ENCODE results near the gene TNS3. TPM values are rescaled to one million over a fixed set of nuclear protein-coding genes. Genes with fewer than 3 reads are reported as not detected.

Gene TNS3
- total RNA-seq, 1 donor from 2014 or later, result 30.3 TPM

DNA sequence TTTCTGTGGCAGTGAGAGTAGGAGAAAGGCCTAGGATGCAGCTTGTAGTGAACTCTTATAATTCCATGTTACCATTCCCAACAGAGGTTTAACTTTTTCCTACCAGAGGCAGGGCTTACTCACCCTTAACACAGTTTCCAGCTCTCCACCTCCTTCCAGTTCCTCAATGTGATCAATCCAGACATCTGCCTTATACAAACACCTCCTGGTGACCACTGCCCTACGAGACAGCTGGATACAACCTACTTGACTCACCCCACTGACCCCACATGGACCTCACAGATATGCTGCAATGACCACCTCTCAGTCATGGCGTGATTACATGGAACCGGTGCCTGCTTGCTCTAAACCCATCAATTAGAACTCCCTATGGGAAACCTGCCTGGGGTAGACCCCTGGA, 326.5 kb downstream of the TNS3 start:
- Mint-ChIP-seq H3K36me3 (ENCODE audit: low read depth) (no peaks in the 10 kb centered on the region), H3K9me3 (peaks cover 6% of the 10 kb centered on the region), H3K27ac (no peak overlapping the region), H3K4me3 (no peak overlapping the region), H3K27me3 (no peaks in the 10 kb centered on the region), H3K4me1 (peaks cover 23% of the 10 kb centered on the region)
- POLR2A ChIA-PET, result no interaction called here
- TF ChIP-seq, protein P1, sequence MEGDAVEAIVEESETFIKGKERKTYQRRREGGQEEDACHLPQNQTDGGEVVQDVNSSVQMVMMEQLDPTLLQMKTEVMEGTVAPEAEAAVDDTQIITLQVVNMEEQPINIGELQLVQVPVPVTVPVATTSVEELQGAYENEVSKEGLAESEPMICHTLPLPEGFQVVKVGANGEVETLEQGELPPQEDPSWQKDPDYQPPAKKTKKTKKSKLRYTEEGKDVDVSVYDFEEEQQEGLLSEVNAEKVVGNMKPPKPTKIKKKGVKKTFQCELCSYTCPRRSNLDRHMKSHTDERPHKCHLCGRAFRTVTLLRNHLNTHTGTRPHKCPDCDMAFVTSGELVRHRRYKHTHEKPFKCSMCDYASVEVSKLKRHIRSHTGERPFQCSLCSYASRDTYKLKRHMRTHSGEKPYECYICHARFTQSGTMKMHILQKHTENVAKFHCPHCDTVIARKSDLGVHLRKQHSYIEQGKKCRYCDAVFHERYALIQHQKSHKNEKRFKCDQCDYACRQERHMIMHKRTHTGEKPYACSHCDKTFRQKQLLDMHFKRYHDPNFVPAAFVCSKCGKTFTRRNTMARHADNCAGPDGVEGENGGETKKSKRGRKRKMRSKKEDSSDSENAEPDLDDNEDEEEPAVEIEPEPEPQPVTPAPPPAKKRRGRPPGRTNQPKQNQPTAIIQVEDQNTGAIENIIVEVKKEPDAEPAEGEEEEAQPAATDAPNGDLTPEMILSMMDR (IDR thresholded peaks at IDR 0.05), result no peak
- ATAC-seq (ENCODE audit: low read depth) (no peak), DNase-seq (no peak)
- intact Hi-C loops (cut with micrococcal nuclease), result loop anchor here (2.0 to 10.0 kb wide), 2 partner anchors 171 to 479 kb away; no protein-coding TSS in a partner anchor
- CTCF ChIA-PET, result interaction anchor here (1.6 to 1.9 kb wide), 2 partner anchors 11 to 1332 kb away, joined by 5 to 8 read pairs; no protein-coding TSS in a partner anchor

DNA sequence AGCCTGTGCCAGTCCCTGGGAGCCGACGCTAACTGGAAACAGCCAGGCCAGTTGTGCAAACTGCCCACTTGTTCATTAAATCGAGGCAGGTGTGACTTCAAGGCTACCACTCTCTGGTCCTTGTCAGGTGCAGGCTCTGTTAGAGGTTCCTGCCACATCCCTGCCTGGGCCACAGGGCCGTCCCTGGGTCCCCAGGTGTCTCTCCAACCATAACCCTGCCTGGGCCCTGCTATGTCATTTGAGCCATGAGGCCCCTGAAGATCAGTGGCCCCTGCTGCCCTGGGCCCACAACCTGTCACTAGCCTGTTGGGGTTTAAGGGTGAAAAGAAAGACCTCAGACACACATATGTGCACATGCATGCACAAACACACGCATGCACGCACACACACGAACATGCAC, 326.9 kb downstream of the TNS3 start:
- CTCF ChIA-PET, result interaction anchor here (1.5 to 2.1 kb wide), 4 partner anchors 10 to 1337 kb away, joined by 5 to 12 read pairs (median 8); no protein-coding TSS in a partner anchor
- DNase-seq (no peak), ATAC-seq (ENCODE audit: low read depth) (no peak)
- TF ChIP-seq, protein P1 (IDR thresholded peaks at IDR 0.05), result no peak
- Mint-ChIP-seq H3K36me3 (ENCODE audit: low read depth) (no peaks in the 10 kb centered on the region), H3K27ac (no peak overlapping the region), H3K27me3 (no peaks in the 10 kb centered on the region), H3K4me1 (peaks cover 23% of the 10 kb centered on the region), H3K4me3 (peak overlapping the region; percentile 80), H3K9me3 (peaks cover 6% of the 10 kb centered on the region)
- intact Hi-C loops (cut with micrococcal nuclease), result loop anchor here (2.0 to 10.0 kb wide), 2 partner anchors 170 to 478 kb away; no protein-coding TSS in a partner anchor
- POLR2A ChIA-PET, result no interaction called here

DNA sequence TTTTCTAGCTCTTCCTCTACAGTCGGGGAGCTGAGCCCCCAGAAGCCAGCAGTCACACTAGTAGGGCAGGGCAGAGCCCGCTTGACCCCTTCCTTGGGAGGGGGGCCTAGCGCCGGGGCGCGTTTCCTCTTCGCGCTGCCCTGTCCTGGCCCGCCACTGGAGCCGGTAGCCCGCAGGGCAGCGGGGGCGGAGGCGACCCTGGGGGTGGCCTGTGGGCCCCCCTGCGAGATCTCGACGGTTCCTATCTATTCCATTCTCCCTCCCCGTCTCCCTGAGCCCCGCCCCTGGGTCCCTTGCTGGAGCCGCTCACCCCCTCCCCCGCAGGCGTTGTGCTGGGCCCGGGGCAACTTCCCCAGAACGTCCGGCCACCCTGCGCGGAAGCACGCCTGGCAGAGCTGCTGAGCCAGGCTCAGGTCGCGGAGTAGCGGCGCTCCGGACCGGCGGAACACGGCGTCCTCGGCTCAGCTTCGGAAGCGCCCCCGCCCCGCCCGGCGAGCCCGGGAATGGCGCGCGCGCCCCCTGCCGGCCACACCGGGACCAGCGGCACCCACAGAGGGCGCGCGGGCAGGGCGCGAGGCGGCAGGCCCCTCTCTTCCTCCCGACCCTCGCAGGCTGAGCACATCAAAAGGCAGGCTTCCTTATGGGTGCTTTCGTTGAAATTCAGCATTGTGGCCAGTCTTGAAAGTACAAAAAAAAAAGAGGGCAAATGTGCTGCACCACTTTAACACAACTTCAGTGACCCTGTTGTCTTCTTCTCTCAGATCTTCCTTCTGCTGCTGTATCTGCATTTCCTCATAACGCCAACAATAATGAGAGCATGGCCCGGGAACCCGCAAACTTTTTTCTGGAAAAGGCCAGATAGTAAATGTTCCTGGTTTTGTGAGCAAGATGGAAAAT, 327.6 kb downstream of the TNS3 start:
- intact Hi-C loops (cut with micrococcal nuclease), result loop anchor here (1.0 to 10.0 kb wide), 5 partner anchors 170 to 1363 kb away; no protein-coding TSS in a partner anchor
- H3K27ac Mint-ChIP-seq, result peak overlapping the region; percentile 50
- peaks cover 6% of the 10 kb centered on the region for H3K9me3 Mint-ChIP-seq

DNA sequence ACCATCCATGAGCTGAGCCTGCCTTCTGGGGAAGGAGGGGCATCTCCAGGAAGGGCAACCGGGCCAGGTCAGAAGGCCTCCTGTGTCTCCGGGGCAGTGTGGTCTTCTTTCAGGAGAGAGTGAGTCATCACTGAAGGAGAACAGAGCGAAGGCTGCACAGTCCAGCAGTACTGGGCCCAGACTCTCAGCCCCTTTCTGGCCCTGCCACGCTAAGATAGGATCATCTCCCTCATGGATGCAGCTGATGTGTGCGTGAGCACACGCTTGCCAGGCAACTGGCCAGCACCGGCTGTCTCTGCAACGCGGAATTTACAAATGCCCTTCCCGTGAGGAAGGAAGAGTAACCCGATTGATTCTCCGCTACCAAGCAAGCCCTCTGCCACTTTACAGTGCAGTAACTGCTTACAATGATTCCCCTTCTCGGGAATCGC, 328.2 kb downstream of the TNS3 start:
- ATAC-seq (ENCODE audit: low read depth) (peak; percentile 42), DNase-seq (no peak)
- no peaks in the 10 kb centered on the region for H3K27me3 Mint-ChIP-seq
- H3K27ac Mint-ChIP-seq, result peak overlapping the region; percentile 19
- no peaks in the 10 kb centered on the region for H3K36me3 Mint-ChIP-seq (ENCODE audit: low read depth)
- peaks cover 6% of the 10 kb centered on the region for H3K9me3 Mint-ChIP-seq
- intact Hi-C loops (cut with micrococcal nuclease), result loop anchor here (1.0 to 10.0 kb wide), 6 partner anchors 25 to 1362 kb away; no protein-coding TSS in a partner anchor
- ChIA-PET POLR2A (no interaction called here), CTCF (interaction anchor here (0.8 to 2.1 kb wide), 5 partner anchors 8 to 1336 kb away, joined by 3 to 12 read pairs (median 6); no protein-coding TSS in a partner anchor)
- H3K4me1 Mint-ChIP-seq, result peaks cover 23% of the 10 kb centered on the region
- peak overlapping the region; percentile 80 for H3K4me3 Mint-ChIP-seq
- TF ChIP-seq, protein P1 (IDR thresholded peaks at IDR 0.05), result no peak

More for the DNA sequence above, 327.6 kb downstream of the TNS3 start:
- CTCF ChIA-PET, result interaction anchor here (0.8 to 2.1 kb wide), 5 partner anchors 9 to 1337 kb away, joined by 3 to 12 read pairs (median 6); no protein-coding TSS in a partner anchor
- Mint-ChIP-seq H3K36me3 (ENCODE audit: low read depth) (no peaks in the 10 kb centered on the region), H3K27me3 (no peaks in the 10 kb centered on the region), H3K4me3 (peak overlapping the region; percentile 80), H3K4me1 (peaks cover 23% of the 10 kb centered on the region)
- TF ChIP-seq, protein P1 (IDR thresholded peaks at IDR 0.05), result peak; percentile 92
- peak; percentile 76 for DNase-seq
- POLR2A ChIA-PET, result no interaction called here
- peak; percentile 92 for ATAC-seq (ENCODE audit: low read depth)

DNA sequence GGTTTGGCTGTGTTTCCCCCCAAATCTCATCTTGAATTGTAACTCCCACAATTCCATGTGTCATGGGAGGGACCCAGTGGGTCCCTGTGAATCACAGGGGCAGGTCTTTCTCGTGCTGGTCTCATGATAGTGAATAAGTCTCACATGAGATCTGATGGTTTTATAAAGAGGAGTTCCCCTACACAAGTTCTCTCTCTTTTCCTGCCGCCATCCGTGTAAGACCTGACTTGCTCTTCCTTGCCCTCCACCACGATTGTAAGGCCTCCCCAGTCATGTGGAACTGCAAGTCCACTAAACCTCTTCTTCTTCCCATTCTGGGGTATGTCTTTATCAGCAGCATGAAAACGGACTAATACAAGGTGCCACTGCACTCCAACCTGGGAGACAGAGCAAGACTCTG, 329.2 kb downstream of the TNS3 start:
- Mint-ChIP-seq H3K27me3 (no peaks in the 10 kb centered on the region), H3K27ac (no peak overlapping the region), H3K36me3 (ENCODE audit: low read depth) (no peaks in the 10 kb centered on the region), H3K4me1 (peaks cover 23% of the 10 kb centered on the region), H3K9me3 (peaks cover 6% of the 10 kb centered on the region), H3K4me3 (no peak overlapping the region)
- intact Hi-C loops (cut with micrococcal nuclease), result loop anchor here (1.0 to 10.0 kb wide), 2 partner anchors 24 to 168 kb away; no protein-coding TSS in a partner anchor
- DNase-seq, result no peak
- ChIA-PET CTCF (interaction anchor here (2.1 kb wide), 1 partner anchor 1335 kb away, joined by 12 read pairs; no protein-coding TSS in a partner anchor), POLR2A (no interaction called here)
- TF ChIP-seq, protein P1 (IDR thresholded peaks at IDR 0.05), result no peak
- no peak for ATAC-seq (ENCODE audit: low read depth)

Data from activated B cell treated with CpG ODN at 0.5 μM for 24 hours (primary cell).